Sigmoid colon (tissue), 4 donors: Measurements from ENCODE around the gene AKAP12.

Experiments used
- CTCF ChIP-seq, 4 experiments: fragments of 450-650 bp in 3 of 4; fragments of 200-600 bp in 1 of 4; IDR thresholded peaks; one replicate each; pipeline ENCODE4 v1.5.1; 2016 to 2019; ENCODE audit warnings: antibody characterized with exemption in 4 of 4, mild to moderate bottlenecking in 3 of 4, moderate library complexity in 2 of 4
- EP300 ChIP-seq, 4 donors: sonication (generic); formaldehyde crosslinking; IDR thresholded peaks; one replicate each; pipeline ENCODE4 v1.6.1; 2017; ENCODE audit warnings: antibody characterized with exemption in 4 of 4
- POLR2A ChIP-seq, 2 donors: fragments of 450-650 bp; IDR thresholded peaks; one replicate each; pipeline ENCODE4 v1.6.1; 2016; ENCODE audit warnings: antibody characterized with exemption in 2 of 2, mild to moderate bottlenecking in 2 of 2, moderate library complexity in 2 of 2
- POLR2AphosphoS5 ChIP-seq, 4 donors: sonication (generic); formaldehyde crosslinking; IDR thresholded peaks; one replicate each; pipeline ENCODE4 v1.6.1; 2017; ENCODE audit warnings: antibody characterized with exemption in 4 of 4

- no peak for TF ChIP-seq CTCF (IDR thresholded peaks at IDR 0.05)
- no peak for TF ChIP-seq POLR2A (IDR thresholded peaks at IDR 0.05)
- no peak for TF ChIP-seq POLR2AphosphoS5 (IDR thresholded peaks at IDR 0.05)
- no peak for TF ChIP-seq EP300 (IDR thresholded peaks at IDR 0.05)
These were observed 20.6 kb upstream of the AKAP12 start for GRCh38 chr6:151219192-151219591.
